Heart right ventricle (tissue), 16 donors: Measurements from ENCODE around the gene QPCT. TPM values are rescaled to one million over a fixed set of nuclear protein-coding genes. Genes with fewer than 3 reads are reported as not detected.
A peak's percentile ranks its signal among the peaks of the same experiment; 100 is the strongest.

Experiments used
- ATAC-seq, 8 donors: fragments of 200-7000 bp; cut with Tn5 transposase; one replicate each; pipeline ENCODE4 v1.9.1; 2020; ENCODE audit warnings: mild to moderate bottlenecking in 8 of 8, moderate library complexity in 8 of 8, moderate number of reproducible peaks in 1 of 8
- DNase-seq, 2 donors: peaks; one replicate each; pipeline ENCODE4 v3.0.0-alpha.2; 2020
- H3K27ac ChIP-seq, 10 donors: fragments of 200-600 bp; sonication (generic) in 2 of 10; one replicate each; pipeline versions ENCODE4 v1.5.0 to v1.8.0; 2020 to 2022; ENCODE audit warnings: mild to moderate bottlenecking in 3 of 10
- H3K27me3 ChIP-seq, 7 donors: fragments of 200-600 bp; one replicate each; pipeline ENCODE4 v1.8.0; 2021 to 2022; ENCODE audit warnings: mild to moderate bottlenecking in 2 of 7
- H3K36me3 ChIP-seq, 9 donors: fragments of 200-600 bp; sonication (generic) in 1 of 9; one replicate each; pipeline versions ENCODE4 v1.5.0 to v1.8.0; 2020 to 2022; ENCODE audit warnings: mild to moderate bottlenecking in 2 of 9
- H3K4me1 ChIP-seq, 9 donors: fragments of 200-600 bp; sonication (generic) in 1 of 9; one replicate each; pipeline versions ENCODE4 v1.5.0 to v1.8.0; 2020 to 2022; ENCODE audit warnings: mild to moderate bottlenecking in 4 of 9
- H3K4me3 ChIP-seq, 10 donors: fragments of 200-600 bp; sonication (generic) in 2 of 10; one replicate each; pipeline versions ENCODE4 v1.5.0 to v1.8.0; 2020 to 2022; ENCODE audit warnings: mild to moderate bottlenecking in 7 of 10, moderate library complexity in 2 of 10
- H3K9me3 ChIP-seq, 11 donors: fragments of 200-600 bp in 10 of 11; sonication (generic) in 2 of 11; one replicate each; pipeline versions ENCODE4 v1.5.0 to v1.8.0; 2013 to 2022; ENCODE audit warnings: mild to moderate bottlenecking in 2 of 11, control low read depth in 1 of 11, moderate library complexity in 1 of 11
- WGBS, 2 donors: extraction: QIAGEN DNeasy Blood & Tissue Kit; methylation state at CpG; one replicate each; pipeline ENCODE4 v1.1.7; 2013; ENCODE audit warnings: inconsistent platforms in 1 of 2; 5-methylcytosine and 5-hydroxymethylcytosine counted together
- intact Hi-C, 10 donors: fragments of 100-400 bp; cut with DNase I; formaldehyde crosslinking; loops; one replicate each; pipeline versions ENCODE4 v1.11.1 to v1.14.2; 2022
- polyA plus RNA-seq, 2 donors: library from polyadenylated mRNA; stranded (reverse); fragments of 200-250 nt; gene quantifications; one replicate each; pipeline ENCODE4 v1.2.3, GENCODE V29; 2013
- total RNA-seq, 10 donors: library from RNA; stranded (reverse); fragmentation: NEBNext Ultra II Directional in 3 of 10; extraction: Animal tissue kit (Norgen Biotek cat#: 25700) in 3 of 10; gene quantifications; one replicate each; pipeline versions ENCODE4 v1.2.1 to v1.2.4, GENCODE V29; 2021 to 2023
- TF ChIP-seq, protein P1 (sequence below), 9 donors: fragments of 200-600 bp; sonication (generic) in 2 of 9; IDR thresholded peaks; one replicate each; pipeline versions ENCODE4 v1.5.0 to v1.8.0; 2021 to 2022; ENCODE audit warnings: antibody characterized with exemption in 9 of 9, mild to moderate bottlenecking in 5 of 9, moderate library complexity in 1 of 9
- donor health status: Arrhythmogenic right ventricular cardiomyopathy.
- donor health status: ischemic (EF 13 %, LVEDD 7.1; RV severe dilation, severe dysfunction).
- donor health status: healthy with polysubstance abuse.
- donor health status: DM: no; HTN: yes; CAD: no.
- donor health status: DM: no; HTN: no; CAD: no.
- donor health status: ischemic (EF 25% LVEDD 6.9; RV normal size, moderate dysfunction).
- donor health status: ischemic (EF 25% LVEDD 5.7; RV mildly dilated, moderate dysfunction).
- donor health status: healthy.
- donor health status: DM: yes; HTN: yes; CAD: no.
- donor health status: Ischemic cardiomyopathy.
- donor health status: ischemic (EF 35%, LVEDD 5.7; RV mildly dilated, moderate dysfunction).
- donor health status: nonischemic (EF 11% LVEDD 7.7; RV severe dilation, severe dysfunction).
- donor health status: DM: yes; HTN: yes; CAD: no.
- donor health status: PGD.
- donor health status: ischemic (EF 29% LVEDD 5.4; RV normal size, mild dysfunction).
- donor health status: nonischemic (EF 23%, LVEDD 6.1; RV moderate dilation, normal function).

The QPCT gene
- total and polyA plus RNA-seq, 12 donors = 0.54 to 8.1 (median 2.4) TPM

DNA sequence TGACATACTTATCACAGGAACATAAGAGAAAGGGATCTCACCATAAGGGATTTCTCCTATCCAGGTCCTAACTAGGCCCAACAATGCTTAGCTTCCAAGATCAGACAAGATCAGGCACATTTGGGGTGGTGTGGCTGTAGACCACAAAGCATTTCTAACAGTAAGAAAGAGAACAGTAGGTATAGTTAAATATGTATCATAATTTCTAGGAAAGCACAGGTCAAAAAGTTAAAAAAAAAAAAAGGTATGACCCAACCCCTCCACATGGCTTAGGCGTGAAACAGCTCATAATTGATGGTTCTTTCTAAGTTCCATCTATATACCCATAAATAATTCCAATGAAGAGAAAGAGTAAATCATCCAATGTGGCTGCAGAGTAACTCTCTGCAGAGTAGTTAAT lies 26.7 kb upstream of the QPCT start:
- Histone ChIP-seq H3K9me3 (no peaks in the 10 kb centered on the region), H3K27me3 (no peaks in the 10 kb centered on the region), H3K27ac (no peak overlapping the region), H3K4me3 (no peak overlapping the region), H3K4me1 (peaks cover 0 to 90% (median 25%) of the 10 kb centered on the region in 9 donors), H3K36me3 (peaks cover 0 to 21% (median 0%) of the 10 kb centered on the region in 9 donors)
- ATAC-seq (no peak), DNase-seq (no peak)
- TF ChIP-seq, protein P1, sequence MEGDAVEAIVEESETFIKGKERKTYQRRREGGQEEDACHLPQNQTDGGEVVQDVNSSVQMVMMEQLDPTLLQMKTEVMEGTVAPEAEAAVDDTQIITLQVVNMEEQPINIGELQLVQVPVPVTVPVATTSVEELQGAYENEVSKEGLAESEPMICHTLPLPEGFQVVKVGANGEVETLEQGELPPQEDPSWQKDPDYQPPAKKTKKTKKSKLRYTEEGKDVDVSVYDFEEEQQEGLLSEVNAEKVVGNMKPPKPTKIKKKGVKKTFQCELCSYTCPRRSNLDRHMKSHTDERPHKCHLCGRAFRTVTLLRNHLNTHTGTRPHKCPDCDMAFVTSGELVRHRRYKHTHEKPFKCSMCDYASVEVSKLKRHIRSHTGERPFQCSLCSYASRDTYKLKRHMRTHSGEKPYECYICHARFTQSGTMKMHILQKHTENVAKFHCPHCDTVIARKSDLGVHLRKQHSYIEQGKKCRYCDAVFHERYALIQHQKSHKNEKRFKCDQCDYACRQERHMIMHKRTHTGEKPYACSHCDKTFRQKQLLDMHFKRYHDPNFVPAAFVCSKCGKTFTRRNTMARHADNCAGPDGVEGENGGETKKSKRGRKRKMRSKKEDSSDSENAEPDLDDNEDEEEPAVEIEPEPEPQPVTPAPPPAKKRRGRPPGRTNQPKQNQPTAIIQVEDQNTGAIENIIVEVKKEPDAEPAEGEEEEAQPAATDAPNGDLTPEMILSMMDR (IDR thresholded peaks at IDR 0.05) = no peak
- WGBS, 2 donors = 100% methylated on average over 1 of the region's 1 CpG
- intact Hi-C loops = no loop called here

DNA sequence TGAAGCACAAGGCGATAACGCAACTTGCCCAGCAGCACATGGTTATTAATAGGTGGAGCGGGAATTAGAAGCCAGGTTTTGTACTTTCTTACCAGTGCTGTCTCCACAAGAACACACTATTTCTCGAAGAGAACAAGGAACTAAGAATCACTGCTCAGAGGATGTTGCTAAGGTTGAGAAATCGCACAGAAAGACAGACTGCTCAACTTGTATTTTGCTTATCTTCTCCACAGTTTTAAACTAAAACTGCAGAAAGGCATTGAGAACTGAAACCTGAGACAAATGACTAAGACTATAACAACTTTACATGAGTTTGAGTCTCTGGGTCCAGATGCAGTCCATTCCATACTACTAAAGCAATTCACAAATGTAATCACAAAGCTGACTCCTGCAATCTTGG lies 26.0 kb upstream of the QPCT start:
- Histone ChIP-seq H3K4me3 (no peak overlapping the region), H3K4me1 (peaks cover 0 to 90% (median 31%) of the 10 kb centered on the region in 9 donors), H3K27ac (peak overlapping the region in 1 of 10 donors; percentile 3), H3K27me3 (no peaks in the 10 kb centered on the region), H3K9me3 (no peaks in the 10 kb centered on the region), H3K36me3 (peaks cover 0 to 21% (median 0%) of the 10 kb centered on the region in 9 donors)
- DNase-seq = no peak
- TF ChIP-seq, protein P1 (IDR thresholded peaks at IDR 0.05) = no peak
- 73 to 75% methylated on average over 5 of the region's 5 CpGs for WGBS, 2 donors
- intact Hi-C loops = no loop called here
- ATAC-seq = no peak

DNA sequence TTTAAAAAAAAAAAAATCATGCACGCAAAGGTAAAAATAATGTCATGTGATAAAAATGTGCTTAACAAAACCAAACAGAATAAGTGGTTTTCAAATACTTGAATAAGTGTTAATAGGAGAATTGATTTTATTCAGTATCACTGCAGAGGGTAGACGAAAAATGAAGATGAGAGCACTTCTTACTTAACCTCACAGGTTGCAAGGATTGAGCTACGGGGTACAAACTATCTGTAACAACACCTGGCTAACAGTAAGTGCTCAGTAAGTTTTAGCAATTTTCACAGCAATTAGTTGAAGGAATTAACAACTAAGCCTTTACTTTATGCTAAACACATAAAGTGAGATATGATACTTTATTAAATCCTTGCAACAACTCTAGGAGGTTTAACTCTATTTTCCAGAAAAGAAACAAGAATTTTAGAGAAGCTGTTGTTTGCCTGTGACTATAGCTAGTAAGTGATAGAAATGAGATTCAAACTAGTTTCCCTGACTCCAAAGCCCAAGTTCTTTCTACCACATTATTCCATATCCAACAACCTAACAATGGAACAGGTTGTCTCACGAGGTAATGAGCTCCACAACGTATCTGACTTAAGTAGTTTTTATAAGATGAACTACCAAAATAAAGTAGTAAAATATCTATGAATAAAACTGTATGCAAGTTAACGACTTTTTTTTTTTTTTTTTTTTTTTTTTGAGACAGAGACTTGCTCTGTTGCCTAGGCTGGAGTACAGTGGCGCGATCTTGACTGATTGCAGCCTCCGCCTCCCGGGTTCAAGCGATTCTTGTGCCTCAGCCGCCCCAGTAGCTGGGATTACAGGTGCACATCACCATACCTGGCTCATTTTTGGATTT lies 24.4 kb upstream of the QPCT start:
- no peaks in the 10 kb centered on the region for H3K27me3 ChIP-seq
- H3K4me3 ChIP-seq = no peak overlapping the region
- 95 to 96% methylated on average over 12 of the region's 12 CpGs for WGBS, 2 donors
- ATAC-seq = no peak
- intact Hi-C loops = no loop called here
- H3K36me3 ChIP-seq = peaks cover 0 to 21% (median 0%) of the 10 kb centered on the region in 9 donors
- TF ChIP-seq, protein P1 (IDR thresholded peaks at IDR 0.05) = no peak
- no peak overlapping the region for H3K27ac ChIP-seq
- no peak for DNase-seq
- peaks cover 0 to 76% (median 35%) of the 10 kb centered on the region in 9 donors for H3K4me1 ChIP-seq
- no peaks in the 10 kb centered on the region for H3K9me3 ChIP-seq

DNA sequence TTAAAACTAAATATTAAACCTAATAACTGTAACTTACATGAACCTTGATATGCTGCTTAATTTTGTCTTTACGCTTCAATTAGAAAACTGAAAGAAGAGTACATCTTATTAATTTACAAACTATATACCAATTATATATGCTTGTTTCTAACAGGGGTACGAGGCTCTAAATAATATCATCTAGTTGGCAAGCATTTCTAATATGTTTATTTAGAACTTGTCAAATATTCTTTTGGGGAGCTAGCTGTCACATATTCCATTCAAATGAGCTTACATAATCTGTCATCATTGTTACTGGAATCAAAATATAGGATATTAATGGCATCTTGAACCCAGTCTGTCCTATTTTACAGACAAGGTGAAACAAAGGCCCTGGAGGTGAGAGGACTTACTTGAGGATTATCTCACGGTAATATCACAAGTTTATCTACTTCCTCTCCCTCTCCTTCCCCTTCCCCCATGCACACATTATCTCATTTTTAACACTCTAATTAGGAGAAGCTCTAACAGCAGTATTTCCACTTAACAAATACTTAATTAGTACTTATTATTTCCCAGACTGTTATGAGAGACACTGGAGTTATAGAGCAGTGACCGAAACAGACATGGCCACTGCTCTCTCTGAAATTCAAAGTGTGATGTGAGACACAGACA lies 23.3 kb upstream of the QPCT start:
- no peaks in the 10 kb centered on the region for H3K9me3 ChIP-seq
- H3K4me1 ChIP-seq = peaks cover 0 to 76% (median 42%) of the 10 kb centered on the region in 9 donors
- H3K27me3 ChIP-seq = peaks cover 0 to 7% (median 0%) of the 10 kb centered on the region in 7 donors
- DNase-seq (no peak), ATAC-seq (no peak)
- no peak overlapping the region for H3K4me3 ChIP-seq
- TF ChIP-seq, protein P1 (IDR thresholded peaks at IDR 0.05) = no peak
- H3K27ac ChIP-seq = no peak overlapping the region
- WGBS, 2 donors = 74 to 80% methylated on average over 4 of the region's 4 CpGs
- intact Hi-C loops = no loop called here
- peaks cover 0 to 12% (median 0%) of the 10 kb centered on the region in 9 donors for H3K36me3 ChIP-seq
